Liver (tissue), 3 donors: Measurements from ENCODE around the gene PDLIM5.

Source experiments
- EGR1 ChIP-seq, 2 donors: IDR thresholded peaks; 2 replicates each; pipeline ENCODE4 v1.6.1; 2016 to 2018; ENCODE audit warnings: antibody characterized with exemption in 2 of 2, low read depth in 2 of 2
- FOXA2 ChIP-seq: IDR thresholded peaks from 2 replicates; pipeline ENCODE4 v1.6.1; 2016; ENCODE audit warnings: antibody characterized with exemption
- GABPA ChIP-seq, 2 donors: IDR thresholded peaks in 1 of 2; conservative IDR thresholded peaks in 1 of 2; 2 replicates each; pipeline ENCODE4 v1.6.1; 2016; ENCODE audit warnings: antibody characterized with exemption in 2 of 2, mild to moderate bottlenecking in 1 of 2, moderate library complexity in 1 of 2
- JUND ChIP-seq, 2 donors: IDR thresholded peaks; 2 replicates each; pipeline ENCODE4 v1.6.1; 2016; ENCODE audit warnings: antibody characterized with exemption in 2 of 2
- SP1 ChIP-seq: IDR thresholded peaks from 2 replicates; pipeline ENCODE4 v1.6.1; 2018; ENCODE audit warnings: antibody characterized with exemption, mild to moderate bottlenecking
- TAF1 ChIP-seq: conservative IDR thresholded peaks from 2 replicates; pipeline ENCODE4 v1.6.1; 2016; ENCODE audit warnings: antibody characterized with exemption, mild to moderate bottlenecking
- ZBTB33 ChIP-seq: IDR thresholded peaks from 2 replicates; pipeline ENCODE4 v1.6.1; 2016; ENCODE audit warnings: antibody characterized with exemption
- TF ChIP-seq, protein P1 (sequence below): fragments of 150-350 bp; IDR thresholded peaks from 2 replicates; pipeline ENCODE4 v1.5.1; 2017; ENCODE audit warnings: improper control_type of control experiment, low read depth, low read length; ENCODE audit not compliant: missing input control
- donor health status: healthy.
- donor health status: healthy.

DNA sequence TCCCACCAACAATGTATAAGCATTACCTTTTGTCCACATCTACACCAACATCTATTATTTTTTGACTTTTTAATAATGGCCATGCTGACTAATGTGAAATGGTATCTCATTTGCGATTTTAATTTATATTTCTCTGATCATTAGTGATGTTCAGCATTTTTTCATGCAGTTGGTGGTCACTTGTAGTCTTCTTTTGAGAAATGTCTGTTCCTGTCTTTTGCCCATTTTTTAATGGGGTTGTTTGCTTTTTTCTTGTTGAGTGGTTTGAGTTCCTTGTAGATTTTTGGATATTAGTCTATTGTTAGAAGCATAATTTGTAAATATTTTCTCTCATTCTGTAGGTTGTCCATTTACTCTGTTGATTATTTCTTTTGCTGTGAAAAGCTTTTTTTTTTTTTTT, 36.8 kb upstream of the PDLIM5 start:
- TF ChIP-seq ZBTB33 (no peak), SP1 (no peak), FOXA2 (no peak), GABPA (IDR thresholded peaks at IDR 0.05 in 1 of 2, conservative IDR thresholded peaks at IDR 0.05 in 1 of 2) (no peak), JUND (IDR thresholded peaks at IDR 0.05) (no peak), EGR1 (IDR thresholded peaks at IDR 0.05; ENCODE audit: low read depth in 2 of 2) (no peak), TAF1 (no peak)
- TF ChIP-seq, protein P1, sequence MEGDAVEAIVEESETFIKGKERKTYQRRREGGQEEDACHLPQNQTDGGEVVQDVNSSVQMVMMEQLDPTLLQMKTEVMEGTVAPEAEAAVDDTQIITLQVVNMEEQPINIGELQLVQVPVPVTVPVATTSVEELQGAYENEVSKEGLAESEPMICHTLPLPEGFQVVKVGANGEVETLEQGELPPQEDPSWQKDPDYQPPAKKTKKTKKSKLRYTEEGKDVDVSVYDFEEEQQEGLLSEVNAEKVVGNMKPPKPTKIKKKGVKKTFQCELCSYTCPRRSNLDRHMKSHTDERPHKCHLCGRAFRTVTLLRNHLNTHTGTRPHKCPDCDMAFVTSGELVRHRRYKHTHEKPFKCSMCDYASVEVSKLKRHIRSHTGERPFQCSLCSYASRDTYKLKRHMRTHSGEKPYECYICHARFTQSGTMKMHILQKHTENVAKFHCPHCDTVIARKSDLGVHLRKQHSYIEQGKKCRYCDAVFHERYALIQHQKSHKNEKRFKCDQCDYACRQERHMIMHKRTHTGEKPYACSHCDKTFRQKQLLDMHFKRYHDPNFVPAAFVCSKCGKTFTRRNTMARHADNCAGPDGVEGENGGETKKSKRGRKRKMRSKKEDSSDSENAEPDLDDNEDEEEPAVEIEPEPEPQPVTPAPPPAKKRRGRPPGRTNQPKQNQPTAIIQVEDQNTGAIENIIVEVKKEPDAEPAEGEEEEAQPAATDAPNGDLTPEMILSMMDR = no peak
